ACC112 (cell line): ENCODE data around the gene BGN.
A peak's percentile ranks its signal among the peaks of the same experiment; 100 is the strongest.

Experiments
- H2AFZ ChIP-seq: fragments of 200-600 bp; sonication (generic); one replicate; pipeline ENCODE4 v1.6.0; 2017; ENCODE audit warnings: antibody characterized with exemption, low read length; ENCODE audit not compliant: unreplicated experiment
- H3K27ac ChIP-seq: fragments of 200-600 bp; sonication (generic); 2 replicates; pipeline ENCODE4 v1.5.1; 2014; ENCODE audit warnings: low read depth, mild to moderate bottlenecking, antibody characterized with exemption, low read length, moderate library complexity
- H3K27me3 ChIP-seq: fragments of 200-600 bp; sonication (generic); 2 replicates; pipeline ENCODE4 v1.6.1; 2014; ENCODE audit warnings: mild to moderate bottlenecking, antibody characterized with exemption, low read length, moderate library complexity, mixed read lengths; ENCODE audit not compliant: insufficient read depth
- H3K36me3 ChIP-seq: fragments of 200-600 bp; sonication (generic); 2 replicates; pipeline ENCODE4 v1.6.1; 2016; ENCODE audit warnings: mild to moderate bottlenecking, antibody characterized with exemption, low read length, moderate library complexity, mixed read lengths; ENCODE audit not compliant: insufficient read depth
- H3K4me1 ChIP-seq: fragments of 200-600 bp; sonication (generic); one replicate; pipeline ENCODE4 v1.6.1; 2016; ENCODE audit warnings: low read length, mixed read lengths; ENCODE audit not compliant: insufficient read depth, unreplicated experiment, control insufficient read depth
- H3K4me3 ChIP-seq: fragments of 200-600 bp; sonication (generic); 2 replicates; pipeline ENCODE4 v1.5.1; 2014; ENCODE audit warnings: mild to moderate bottlenecking, low read depth, low read length
- H3K79me2 ChIP-seq: fragments of 200-600 bp; sonication (generic); one replicate; pipeline ENCODE4 v1.6.0; 2016; ENCODE audit warnings: low read length; ENCODE audit not compliant: control insufficient read depth, unreplicated experiment, insufficient read depth

BGN gene

DNA sequence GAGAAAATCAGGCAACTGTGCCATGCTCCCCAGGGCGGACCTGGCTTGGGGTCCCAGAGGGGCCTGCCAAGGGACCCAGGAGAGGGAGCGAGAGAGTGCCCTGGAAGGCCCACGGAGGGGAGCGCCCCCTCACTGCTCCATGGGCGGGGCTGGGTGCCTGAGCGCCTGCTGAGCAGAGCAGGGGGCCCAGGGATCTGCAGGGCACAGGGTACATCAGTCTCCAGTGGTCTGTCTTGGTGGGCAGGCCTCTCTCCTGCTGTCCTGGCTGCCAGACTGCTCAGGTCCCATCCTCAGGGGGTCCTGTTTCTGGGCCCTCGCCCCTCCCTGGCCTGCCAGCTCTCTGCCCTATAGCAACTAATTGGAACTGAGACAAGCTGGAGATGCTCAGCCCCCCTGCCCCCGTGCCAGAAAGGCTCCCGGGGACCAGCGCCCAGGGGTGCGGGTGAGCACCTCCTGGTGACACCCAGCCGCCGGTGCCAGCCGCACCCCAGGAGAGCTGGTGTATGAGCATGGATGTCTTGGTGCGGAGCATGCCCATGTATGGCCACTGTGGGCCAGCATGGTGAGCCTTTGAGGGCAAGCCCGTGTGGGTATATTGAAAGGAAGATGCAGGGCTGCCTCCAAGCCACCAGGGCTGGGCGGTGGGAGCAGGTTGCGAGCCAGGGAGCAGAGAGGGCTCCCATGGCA lies 1.3 kb downstream of the BGN start:
- no peak overlapping the region for H3K27ac ChIP-seq
- no peaks in the 10 kb centered on the region for H3K36me3 ChIP-seq
- H3K79me2 ChIP-seq, result peaks cover 46% of the 10 kb centered on the region
- H3K4me1 ChIP-seq, result peaks cover 27% of the 10 kb centered on the region
- H3K27me3 ChIP-seq, result no peaks in the 10 kb centered on the region
- peak overlapping the region; percentile 88 for H3K4me3 ChIP-seq
- no peak overlapping the region for H2AFZ ChIP-seq

- no peak overlapping the region for H3K27ac ChIP-seq
- peaks cover 47% of the 10 kb centered on the region for H3K79me2 ChIP-seq
- H3K4me3 ChIP-seq, result peak overlapping the region; percentile 88
- no peaks in the 10 kb centered on the region for H3K36me3 ChIP-seq
- H3K4me1 ChIP-seq, result peaks cover 24% of the 10 kb centered on the region
- H2AFZ ChIP-seq, result no peak overlapping the region
- no peaks in the 10 kb centered on the region for H3K27me3 ChIP-seq
Measured at GRCh38 chrX:153496590-153496959, 1.8 kb downstream of the BGN start.

GRCh38 chrX:153498453-153498852 lies 3.7 kb downstream of the BGN start:
- peaks cover 48% of the 10 kb centered on the region for H3K79me2 ChIP-seq
- H3K27me3 ChIP-seq, result no peaks in the 10 kb centered on the region
- no peak overlapping the region for H3K27ac ChIP-seq
- H3K4me3 ChIP-seq, result no peak overlapping the region
- H2AFZ ChIP-seq, result no peak overlapping the region
- peaks cover 18% of the 10 kb centered on the region for H3K4me1 ChIP-seq
- H3K36me3 ChIP-seq, result no peaks in the 10 kb centered on the region

DNA sequence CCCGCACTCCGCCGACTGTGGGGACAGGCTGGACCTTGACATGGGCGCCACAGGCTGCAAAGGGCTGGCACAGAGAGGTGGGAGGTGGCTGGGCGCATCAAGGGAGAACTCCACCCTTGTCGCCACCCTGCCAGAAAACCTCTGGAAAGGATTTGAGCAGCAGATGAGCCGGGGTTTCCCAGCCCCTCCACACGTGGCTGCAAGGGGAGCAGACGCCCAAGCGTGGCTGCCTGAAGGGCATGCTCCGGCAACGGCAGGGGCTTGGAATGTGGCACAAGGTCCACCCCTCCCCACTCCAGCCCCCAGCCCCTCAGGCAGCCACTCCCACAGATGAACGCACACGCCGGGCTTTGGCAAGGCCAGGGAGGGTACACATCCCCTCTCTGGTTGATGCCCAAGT lies 4.6 kb downstream of the BGN start:
- peaks cover 48% of the 10 kb centered on the region for H3K79me2 ChIP-seq
- no peak overlapping the region for H2AFZ ChIP-seq
- H3K36me3 ChIP-seq, result no peaks in the 10 kb centered on the region
- H3K4me3 ChIP-seq, result no peak overlapping the region
- peaks cover 9% of the 10 kb centered on the region for H3K4me1 ChIP-seq
- no peaks in the 10 kb centered on the region for H3K27me3 ChIP-seq
- H3K27ac ChIP-seq, result no peak overlapping the region

- no peak overlapping the region for H3K4me3 ChIP-seq
- H3K4me1 ChIP-seq, result peaks cover 8% of the 10 kb centered on the region
- peaks cover 47% of the 10 kb centered on the region for H3K79me2 ChIP-seq
- no peaks in the 10 kb centered on the region for H3K27me3 ChIP-seq
- no peak overlapping the region for H2AFZ ChIP-seq
- no peaks in the 10 kb centered on the region for H3K36me3 ChIP-seq
- no peak overlapping the region for H3K27ac ChIP-seq
Measured at GRCh38 chrX:153499876-153500275, 5.1 kb downstream of the BGN start.

DNA sequence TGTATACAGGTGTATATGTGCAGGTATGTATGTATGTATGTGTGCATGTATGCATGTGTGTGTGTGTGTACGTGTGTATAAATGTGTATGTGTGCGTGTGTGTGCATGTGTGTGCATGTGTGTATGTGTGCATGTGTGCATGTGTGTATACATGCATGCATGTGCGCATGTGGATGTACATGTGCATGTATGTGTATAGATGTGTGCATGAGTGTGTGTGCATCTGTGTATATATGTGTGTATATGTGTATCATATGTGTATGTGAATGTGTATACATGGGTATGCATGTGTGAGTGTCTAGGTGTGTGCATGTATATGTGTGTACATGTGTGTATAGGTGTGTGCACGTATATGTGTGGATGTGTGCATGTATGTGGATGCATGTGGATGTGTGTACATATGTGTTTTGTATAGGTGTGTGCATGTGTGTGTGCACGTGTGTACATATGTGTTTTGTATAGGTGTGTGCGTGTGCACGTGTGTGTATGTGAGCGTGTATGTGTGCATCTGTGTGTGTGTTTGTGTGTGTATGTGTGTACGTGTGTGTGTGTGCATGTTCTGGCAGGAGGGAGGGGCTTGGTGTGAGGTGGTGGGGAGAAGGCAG lies 6.0 kb downstream of the BGN start:
- H2AFZ ChIP-seq, result no peak overlapping the region
- H3K4me1 ChIP-seq, result peaks cover 8% of the 10 kb centered on the region
- no peaks in the 10 kb centered on the region for H3K36me3 ChIP-seq
- H3K27me3 ChIP-seq, result no peaks in the 10 kb centered on the region
- no peak overlapping the region for H3K27ac ChIP-seq
- H3K79me2 ChIP-seq, result peaks cover 38% of the 10 kb centered on the region
- H3K4me3 ChIP-seq, result no peak overlapping the region

DNA sequence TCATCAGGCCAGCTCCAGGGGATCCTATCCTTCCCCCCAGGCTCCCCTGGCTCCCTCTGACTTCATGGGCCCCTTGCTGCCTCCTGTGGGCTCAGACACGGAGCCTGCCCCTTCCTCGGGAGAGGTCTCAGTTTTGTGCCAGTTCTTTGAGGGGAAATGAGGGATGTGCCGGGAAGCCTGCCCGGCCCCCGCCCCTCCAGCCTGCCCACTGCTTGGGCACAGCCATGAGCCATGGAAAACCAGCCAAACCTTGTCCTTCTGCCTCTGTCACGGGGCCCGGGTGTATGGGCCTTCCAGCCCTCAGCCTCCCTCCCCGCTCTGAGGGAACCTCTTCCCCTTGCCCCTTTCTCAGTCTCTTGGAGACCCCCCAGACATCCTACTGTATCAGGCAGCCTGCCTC lies 6.8 kb downstream of the BGN start:
- no peaks in the 10 kb centered on the region for H3K27me3 ChIP-seq
- peaks cover 5% of the 10 kb centered on the region for H3K4me1 ChIP-seq
- H3K4me3 ChIP-seq, result no peak overlapping the region
- H3K27ac ChIP-seq, result no peak overlapping the region
- no peaks in the 10 kb centered on the region for H3K36me3 ChIP-seq
- H2AFZ ChIP-seq, result no peak overlapping the region
- peaks cover 30% of the 10 kb centered on the region for H3K79me2 ChIP-seq

GRCh38 chrX:153502131-153502530 lies 7.4 kb downstream of the BGN start:
- H3K27me3 ChIP-seq, result no peaks in the 10 kb centered on the region
- H3K4me1 ChIP-seq, result peaks cover 5% of the 10 kb centered on the region
- no peak overlapping the region for H2AFZ ChIP-seq
- H3K36me3 ChIP-seq, result no peaks in the 10 kb centered on the region
- no peak overlapping the region for H3K27ac ChIP-seq
- H3K4me3 ChIP-seq, result no peak overlapping the region
- H3K79me2 ChIP-seq, result peaks cover 29% of the 10 kb centered on the region

DNA sequence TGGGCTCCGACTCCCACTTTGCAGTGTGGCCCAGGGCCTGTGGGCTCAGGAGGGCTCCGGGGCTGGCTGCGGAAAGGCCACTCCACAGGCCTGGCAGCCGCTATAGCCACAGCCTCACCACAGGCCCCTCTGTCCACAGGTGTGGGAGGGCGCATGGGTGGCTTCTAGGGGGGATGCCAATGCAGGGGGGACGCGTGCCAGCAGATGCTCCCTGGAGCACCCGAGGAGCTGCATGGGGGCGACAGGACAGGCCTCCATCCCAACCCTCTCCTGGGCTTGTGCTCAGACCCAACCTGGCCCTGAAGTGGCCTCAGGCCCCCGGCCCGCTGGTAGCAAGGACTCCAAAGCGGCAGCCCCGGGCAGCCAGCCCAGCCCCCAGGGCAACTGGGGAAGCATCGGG lies 8.0 kb downstream of the BGN start:
- Histone ChIP-seq H3K79me2 (peaks cover 27% of the 10 kb centered on the region), H3K27me3 (no peaks in the 10 kb centered on the region), H3K27ac (no peak overlapping the region), H3K36me3 (no peaks in the 10 kb centered on the region), H3K4me1 (peaks cover 4% of the 10 kb centered on the region), H3K4me3 (no peak overlapping the region), H2AFZ (no peak overlapping the region)

DNA sequence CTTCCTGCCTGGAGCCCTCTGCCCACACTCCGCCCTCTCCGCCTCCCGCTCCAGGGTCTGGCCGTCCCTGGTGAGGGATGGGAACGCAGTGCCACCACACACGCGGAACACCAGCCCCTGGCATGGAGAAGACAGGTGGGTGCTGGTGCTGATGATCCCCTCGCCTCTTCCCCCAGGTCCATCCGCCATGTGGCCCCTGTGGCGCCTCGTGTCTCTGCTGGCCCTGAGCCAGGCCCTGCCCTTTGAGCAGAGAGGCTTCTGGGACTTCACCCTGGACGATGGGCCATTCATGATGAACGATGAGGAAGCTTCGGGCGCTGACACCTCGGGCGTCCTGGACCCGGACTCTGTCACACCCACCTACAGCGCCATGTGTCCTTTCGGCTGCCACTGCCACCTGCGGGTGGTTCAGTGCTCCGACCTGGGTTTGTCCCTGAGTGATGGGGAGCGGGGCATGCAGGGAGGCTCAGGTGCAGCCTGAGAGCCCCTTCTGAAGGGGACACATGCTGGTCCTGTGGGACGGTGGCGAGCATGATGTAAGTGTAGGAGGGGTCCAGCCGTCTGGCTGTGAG lies 9.8 kb downstream of the BGN start:
- no peaks in the 10 kb centered on the region for H3K4me1 ChIP-seq
- no peaks in the 10 kb centered on the region for H3K27me3 ChIP-seq
- no peaks in the 10 kb centered on the region for H3K36me3 ChIP-seq
- H3K79me2 ChIP-seq, result peaks cover 14% of the 10 kb centered on the region
- no peak overlapping the region for H2AFZ ChIP-seq
- H3K4me3 ChIP-seq, result no peak overlapping the region
- no peak overlapping the region for H3K27ac ChIP-seq

GRCh38 chrX:153505361-153505760 lies 10.6 kb downstream of the BGN start:
- no peak overlapping the region for H3K4me3 ChIP-seq
- H3K27ac ChIP-seq, result no peak overlapping the region
- peaks cover 7% of the 10 kb centered on the region for H3K79me2 ChIP-seq
- H3K4me1 ChIP-seq, result no peaks in the 10 kb centered on the region
- no peaks in the 10 kb centered on the region for H3K27me3 ChIP-seq
- H3K36me3 ChIP-seq, result no peaks in the 10 kb centered on the region
- H2AFZ ChIP-seq, result no peak overlapping the region
